ENCODE data around the gene ALDH2. TPM values are rescaled to one million over a fixed set of nuclear protein-coding genes. Genes with fewer than 3 reads are reported as not detected.

Gene ALDH2
- total and polyA plus RNA-seq, 2 donors (not counting 1 experiment from before 2014, with no cell fraction given), result 27.7 to 53.7 TPM

DNA sequence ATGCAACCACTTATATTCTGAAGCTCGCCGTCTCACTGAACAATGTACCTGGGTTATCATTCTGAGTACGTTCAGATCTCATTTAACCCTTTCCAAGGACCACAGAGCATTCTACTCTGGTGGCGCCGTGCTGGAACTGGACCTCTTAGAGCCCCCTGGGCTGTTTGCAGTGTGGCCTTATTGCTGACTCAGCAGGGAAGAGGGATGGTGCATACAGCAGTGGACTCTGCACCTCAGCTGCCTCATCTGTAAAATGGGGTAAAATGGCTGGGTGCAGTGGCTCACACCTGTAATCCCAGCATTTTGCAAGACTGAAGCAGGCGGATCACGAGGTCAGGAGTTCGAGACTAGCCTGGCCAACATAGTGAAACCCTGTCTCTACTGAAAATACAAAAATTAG, 2.9 kb downstream of the ALDH2 start:
- Histone ChIP-seq H3K4me3 (replicated peaks in 1 of 4; ENCODE audit: control extremely low read depth in 1 of 4, insufficient read depth in 1 of 4, low read depth in 3 of 4, low read length in 4 of 4) (no peak overlapping the region), H3K9ac (ENCODE audit: insufficient read depth, low read length) (no peak overlapping the region), H3K79me2 (ENCODE audit: control insufficient read depth, insufficient read depth, low read length) (no peaks in the 10 kb centered on the region), H2AFZ (ENCODE audit: low read length) (no peak overlapping the region), H3K4me2 (ENCODE audit: extremely low read depth, insufficient read depth, low read length) (no peak overlapping the region), H4K20me1 (ENCODE audit: control insufficient read depth, extremely low read depth, insufficient read depth, low read length) (no peaks in the 10 kb centered on the region), H3K9me3 (ENCODE audit: control insufficient read depth, insufficient read depth, low read depth, low read length) (no peaks in the 10 kb centered on the region), H3K4me1 (ENCODE audit: control insufficient read depth, extremely low read depth, insufficient read depth, low read length) (peaks cover 9% of the 10 kb centered on the region), H3K36me3 (ENCODE audit: control insufficient read depth, insufficient read depth, low read length) (no peaks in the 10 kb centered on the region), H3K27ac (ENCODE audit: insufficient read depth, low read length) (no peak overlapping the region), H3K27me3 (ENCODE audit: control insufficient read depth, insufficient read depth, low read length) (no peaks in the 10 kb centered on the region)
- TF ChIP-seq, protein P1, sequence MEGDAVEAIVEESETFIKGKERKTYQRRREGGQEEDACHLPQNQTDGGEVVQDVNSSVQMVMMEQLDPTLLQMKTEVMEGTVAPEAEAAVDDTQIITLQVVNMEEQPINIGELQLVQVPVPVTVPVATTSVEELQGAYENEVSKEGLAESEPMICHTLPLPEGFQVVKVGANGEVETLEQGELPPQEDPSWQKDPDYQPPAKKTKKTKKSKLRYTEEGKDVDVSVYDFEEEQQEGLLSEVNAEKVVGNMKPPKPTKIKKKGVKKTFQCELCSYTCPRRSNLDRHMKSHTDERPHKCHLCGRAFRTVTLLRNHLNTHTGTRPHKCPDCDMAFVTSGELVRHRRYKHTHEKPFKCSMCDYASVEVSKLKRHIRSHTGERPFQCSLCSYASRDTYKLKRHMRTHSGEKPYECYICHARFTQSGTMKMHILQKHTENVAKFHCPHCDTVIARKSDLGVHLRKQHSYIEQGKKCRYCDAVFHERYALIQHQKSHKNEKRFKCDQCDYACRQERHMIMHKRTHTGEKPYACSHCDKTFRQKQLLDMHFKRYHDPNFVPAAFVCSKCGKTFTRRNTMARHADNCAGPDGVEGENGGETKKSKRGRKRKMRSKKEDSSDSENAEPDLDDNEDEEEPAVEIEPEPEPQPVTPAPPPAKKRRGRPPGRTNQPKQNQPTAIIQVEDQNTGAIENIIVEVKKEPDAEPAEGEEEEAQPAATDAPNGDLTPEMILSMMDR (conservative IDR thresholded peaks at IDR 0.05 in 1 of 2, IDR thresholded peaks at IDR 0.05 in 1 of 2; ENCODE audit: low read depth in 1 of 2, low read length in 2 of 2), result no peak
- TF ChIP-seq EZH2 (IDR thresholded peaks at IDR 0.05; ENCODE audit: low read length, missing control alignments), result no peak
- no peak for DNase-seq (ENCODE audit: low read depth in 2 of 2)

DNA sequence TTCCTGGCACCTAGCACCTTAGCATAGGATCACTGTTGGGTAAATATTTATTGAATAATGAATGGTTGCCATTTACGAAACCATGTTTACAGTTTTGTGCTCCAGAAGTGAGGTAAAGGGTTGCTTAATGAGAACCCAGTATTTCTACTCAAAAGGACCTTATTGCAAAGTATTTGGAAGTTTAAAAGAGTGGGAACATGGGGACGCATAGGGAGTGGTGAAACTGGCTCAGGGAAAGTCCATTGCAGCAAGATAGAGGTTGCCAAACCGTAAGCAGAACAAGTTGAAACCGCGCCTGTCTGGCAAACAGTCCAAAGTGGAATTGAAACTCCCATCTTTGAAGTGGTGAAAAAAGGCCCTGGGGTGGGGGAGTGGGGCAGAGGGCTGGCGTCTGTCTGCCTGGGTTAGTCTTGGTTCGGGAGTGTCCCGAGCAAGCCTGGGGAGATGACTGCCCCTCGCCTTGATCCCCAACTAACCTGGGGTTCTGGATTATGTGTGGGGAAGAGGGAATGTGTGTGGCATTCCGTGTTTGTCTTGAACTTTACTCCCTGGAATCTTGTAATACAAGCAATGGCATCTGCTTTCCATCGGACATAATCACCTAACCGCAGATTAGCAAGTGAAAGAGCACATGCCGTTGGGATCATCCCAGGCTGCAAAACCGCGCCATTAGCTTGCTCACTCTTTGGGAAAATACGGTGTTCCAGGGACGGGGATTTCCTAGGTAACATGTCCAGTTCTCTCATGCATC, 7.2 kb downstream of the ALDH2 start:
- Histone ChIP-seq H3K4me3 (replicated peaks in 1 of 4; ENCODE audit: control extremely low read depth in 1 of 4, insufficient read depth in 1 of 4, low read depth in 3 of 4, low read length in 4 of 4) (peak overlapping the region in 3 of 4 experiments; percentile 7 to 31 (median 30)), H3K27me3 (ENCODE audit: control insufficient read depth, insufficient read depth, low read length) (no peaks in the 10 kb centered on the region), H4K20me1 (ENCODE audit: control insufficient read depth, extremely low read depth, insufficient read depth, low read length) (no peaks in the 10 kb centered on the region), H3K79me2 (ENCODE audit: control insufficient read depth, insufficient read depth, low read length) (no peaks in the 10 kb centered on the region), H3K9me3 (ENCODE audit: control insufficient read depth, insufficient read depth, low read depth, low read length) (no peaks in the 10 kb centered on the region), H3K4me2 (ENCODE audit: extremely low read depth, insufficient read depth, low read length) (peak overlapping the region; percentile 85), H3K4me1 (ENCODE audit: control insufficient read depth, extremely low read depth, insufficient read depth, low read length) (peaks cover 20% of the 10 kb centered on the region), H3K27ac (ENCODE audit: insufficient read depth, low read length) (peak overlapping the region; percentile 53), H3K9ac (ENCODE audit: insufficient read depth, low read length) (no peak overlapping the region), H3K36me3 (ENCODE audit: control insufficient read depth, insufficient read depth, low read length) (no peaks in the 10 kb centered on the region), H2AFZ (ENCODE audit: low read length) (peak overlapping the region; percentile 4)
- DNase-seq (ENCODE audit: low read depth in 2 of 2), result peak; percentile 84 to 96
- TF ChIP-seq EZH2 (IDR thresholded peaks at IDR 0.05; ENCODE audit: low read length, missing control alignments), result no peak
- TF ChIP-seq, protein P1 (conservative IDR thresholded peaks at IDR 0.05 in 1 of 2, IDR thresholded peaks at IDR 0.05 in 1 of 2; ENCODE audit: low read depth in 1 of 2, low read length in 2 of 2), result no peak

DNA sequence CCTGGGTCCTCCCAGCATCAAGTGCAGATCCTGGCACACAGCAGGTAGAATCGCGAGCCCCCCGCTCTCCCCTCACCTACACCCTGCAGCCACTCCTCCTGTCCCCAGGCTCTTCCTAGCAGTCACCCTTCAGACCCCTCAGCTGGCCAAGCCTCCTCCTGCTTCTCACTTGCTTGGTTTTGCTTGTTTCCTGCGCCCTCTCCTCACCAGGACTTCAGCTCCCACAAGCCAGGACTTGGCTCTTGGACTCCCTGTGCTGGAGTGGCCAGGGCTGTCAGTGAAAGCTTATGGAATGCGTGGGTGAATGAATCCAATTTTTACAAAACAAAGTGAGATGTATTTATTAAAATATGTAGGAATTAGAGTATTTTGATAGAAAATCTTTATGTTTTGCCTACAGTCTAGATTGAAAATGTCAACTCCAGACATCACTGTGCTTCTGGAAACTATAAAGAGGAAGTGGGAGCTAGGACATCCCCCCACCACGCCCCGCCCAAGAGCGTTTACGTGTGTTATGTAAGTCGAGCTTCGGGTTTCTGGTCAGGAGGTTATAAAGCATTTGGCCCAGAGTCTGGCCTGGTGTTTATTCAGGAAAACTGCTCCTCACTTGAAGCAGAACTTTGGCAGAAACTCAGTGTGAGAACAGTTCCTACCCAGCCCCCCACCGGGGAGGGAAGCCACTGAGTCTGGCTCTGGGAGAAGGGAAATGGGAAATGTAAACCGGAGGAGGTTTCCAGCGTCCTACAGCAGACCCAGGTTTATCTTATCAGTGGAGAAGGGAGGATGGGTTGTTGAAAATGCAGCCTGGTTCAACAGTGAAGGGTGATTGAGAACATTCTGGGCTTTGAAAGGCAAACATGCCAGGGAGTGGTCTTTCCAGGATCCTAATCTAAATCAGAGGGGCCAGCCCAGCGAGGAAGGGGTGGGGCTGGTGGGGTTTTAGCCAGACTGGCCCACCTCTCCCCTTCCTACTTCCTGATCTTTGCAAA, 8.8 kb downstream of the ALDH2 start:
- no peaks in the 10 kb centered on the region for H3K36me3 ChIP-seq (ENCODE audit: control insufficient read depth, insufficient read depth, low read length)
- no peaks in the 10 kb centered on the region for H3K9me3 ChIP-seq (ENCODE audit: control insufficient read depth, insufficient read depth, low read depth, low read length)
- no peaks in the 10 kb centered on the region for H3K79me2 ChIP-seq (ENCODE audit: control insufficient read depth, insufficient read depth, low read length)
- peak overlapping the region; percentile 53 for H3K27ac ChIP-seq (ENCODE audit: insufficient read depth, low read length)
- H3K9ac ChIP-seq (ENCODE audit: insufficient read depth, low read length), result no peak overlapping the region
- peak overlapping the region; percentile 85 for H3K4me2 ChIP-seq (ENCODE audit: extremely low read depth, insufficient read depth, low read length)
- H3K4me1 ChIP-seq (ENCODE audit: control insufficient read depth, extremely low read depth, insufficient read depth, low read length), result peaks cover 20% of the 10 kb centered on the region
- peak; percentile 76 to 93 for DNase-seq (ENCODE audit: low read depth in 2 of 2)
- H2AFZ ChIP-seq (ENCODE audit: low read length), result peak overlapping the region; percentile 23
- TF ChIP-seq, protein P1 (conservative IDR thresholded peaks at IDR 0.05 in 1 of 2, IDR thresholded peaks at IDR 0.05 in 1 of 2; ENCODE audit: low read depth in 1 of 2, low read length in 2 of 2), result no peak
- TF ChIP-seq EZH2 (IDR thresholded peaks at IDR 0.05; ENCODE audit: low read length, missing control alignments), result no peak
- no peaks in the 10 kb centered on the region for H4K20me1 ChIP-seq (ENCODE audit: control insufficient read depth, extremely low read depth, insufficient read depth, low read length)
- H3K4me3 ChIP-seq (replicated peaks in 1 of 4; ENCODE audit: control extremely low read depth in 1 of 4, insufficient read depth in 1 of 4, low read depth in 3 of 4, low read length in 4 of 4), result peak overlapping the region in 2 of 4 experiments; percentile 17 to 21
- H3K27me3 ChIP-seq (ENCODE audit: control insufficient read depth, insufficient read depth, low read length), result no peaks in the 10 kb centered on the region
